Body of pancreas (tissue), 4 donors: Measurements from ENCODE around the gene LRRTM3. TPM values are rescaled to one million over a fixed set of nuclear protein-coding genes. Genes with fewer than 3 reads are reported as not detected.

ENCODE experiments used
- ATAC-seq: fragments of 150-250 bp; one replicate; pipeline ENCODE4 v1.9.1; 2016
- DNase-seq, 4 donors: peaks; one replicate each; pipeline ENCODE4 v3.0.0-alpha.2; 2019
- H3K27ac ChIP-seq, 4 donors: fragments of 200-600 bp; sonication (generic); 1 replicate in 3 of 4; 2 replicates in 1 of 4; pipeline versions ENCODE4 v1.5.1 to v1.6.1; 2016 to 2019; ENCODE audit warnings: mild to moderate bottlenecking in 1 of 4, mixed read lengths in 1 of 4, moderate library complexity in 1 of 4
- H3K27me3 ChIP-seq, 2 donors: fragments of 200-600 bp; sonication (generic); one replicate each; pipeline ENCODE4 v1.6.0; 2016; ENCODE audit warnings: mild to moderate bottlenecking in 1 of 2
- H3K36me3 ChIP-seq, 2 donors: fragments of 200-600 bp; sonication (generic); replicated peaks in 1 of 2; 2 replicates each; pipeline ENCODE4 v1.5.1; 2016; ENCODE audit warnings: low read depth in 2 of 2; ENCODE audit not compliant: insufficient read depth in 1 of 2
- H3K4me1 ChIP-seq: fragments of 200-600 bp; sonication (generic); one replicate; pipeline ENCODE4 v1.6.0; 2016
- H3K4me3 ChIP-seq, 2 donors: fragments of 200-600 bp; sonication (generic); 1 replicate in 1 of 2; 2 replicates in 1 of 2; pipeline ENCODE4 v1.5.1; 2016 to 2019
- H3K9me3 ChIP-seq, 3 donors: fragments of 200-600 bp; sonication (generic); 1 replicate in 2 of 3; 2 replicates in 1 of 3; pipeline ENCODE4 v1.5.1; 2016
- POLR2A ChIP-seq, 3 donors: fragments of 450-650 bp; IDR thresholded peaks; one replicate each; pipeline ENCODE4 v1.6.1; 2016; ENCODE audit warnings: antibody characterized with exemption in 3 of 3, mild to moderate bottlenecking in 2 of 3
- WGBS, 2 donors: methylation state at CpG; one replicate each; pipeline ENCODE4 v1.1.5; 2017; 5-methylcytosine and 5-hydroxymethylcytosine counted together
- intact Hi-C: fragments of 100-400 bp; cut with DNase I; formaldehyde crosslinking; loops from one replicate; pipeline ENCODE4 v1.15.1; 2023
- total RNA-seq, 2 donors: library from RNA; depleted of rRNA; stranded (reverse); fragments of >200 nt; gene quantifications; one replicate each; pipeline ENCODE4 v1.1.0, GENCODE V29; 2016
- TF ChIP-seq, protein P1 (sequence below), 7 experiments: fragments of 450-650 bp in 4 of 7; fragments of 200-600 bp in 3 of 7; sonication (generic) in 3 of 7; IDR thresholded peaks; one replicate each; pipeline ENCODE4 v1.5.1; 2016 to 2019; ENCODE audit warnings: antibody characterized with exemption in 7 of 7

LRRTM3 gene
- total RNA-seq, 2 donors from 2014 or later, result 1.3 TPM

DNA sequence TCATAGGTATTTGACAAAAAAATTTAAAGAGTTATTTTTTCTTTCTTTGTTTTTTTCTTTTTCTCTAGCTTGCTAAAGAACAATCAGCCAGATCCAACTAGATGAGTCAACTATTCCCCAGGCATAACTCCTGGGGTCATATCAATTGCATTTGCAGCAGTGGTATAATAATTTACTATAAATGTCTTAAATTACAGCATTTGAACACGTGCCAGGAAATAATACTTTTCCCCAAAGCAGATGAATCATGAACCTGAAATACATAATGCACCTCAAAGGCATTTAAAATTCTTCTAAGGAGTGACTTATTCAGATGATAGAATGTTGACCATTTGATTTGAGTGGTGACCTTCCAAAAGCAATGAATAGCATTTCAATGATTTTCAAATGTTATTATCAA is 190.1 kb downstream of the LRRTM3 start:
- Histone ChIP-seq H3K36me3 (no peaks in the 10 kb centered on the region), H3K9me3 (no peaks in the 10 kb centered on the region), H3K4me3 (no peak overlapping the region), H3K27ac (no peak overlapping the region), H3K27me3 (no peaks in the 10 kb centered on the region), H3K4me1 (peaks cover 6% of the 10 kb centered on the region)
- DNase-seq (no peak), ATAC-seq (no peak)
- 33 to 54% methylated on average over 1 of the region's 1 CpG for WGBS, 2 donors
- TF ChIP-seq, protein P1, sequence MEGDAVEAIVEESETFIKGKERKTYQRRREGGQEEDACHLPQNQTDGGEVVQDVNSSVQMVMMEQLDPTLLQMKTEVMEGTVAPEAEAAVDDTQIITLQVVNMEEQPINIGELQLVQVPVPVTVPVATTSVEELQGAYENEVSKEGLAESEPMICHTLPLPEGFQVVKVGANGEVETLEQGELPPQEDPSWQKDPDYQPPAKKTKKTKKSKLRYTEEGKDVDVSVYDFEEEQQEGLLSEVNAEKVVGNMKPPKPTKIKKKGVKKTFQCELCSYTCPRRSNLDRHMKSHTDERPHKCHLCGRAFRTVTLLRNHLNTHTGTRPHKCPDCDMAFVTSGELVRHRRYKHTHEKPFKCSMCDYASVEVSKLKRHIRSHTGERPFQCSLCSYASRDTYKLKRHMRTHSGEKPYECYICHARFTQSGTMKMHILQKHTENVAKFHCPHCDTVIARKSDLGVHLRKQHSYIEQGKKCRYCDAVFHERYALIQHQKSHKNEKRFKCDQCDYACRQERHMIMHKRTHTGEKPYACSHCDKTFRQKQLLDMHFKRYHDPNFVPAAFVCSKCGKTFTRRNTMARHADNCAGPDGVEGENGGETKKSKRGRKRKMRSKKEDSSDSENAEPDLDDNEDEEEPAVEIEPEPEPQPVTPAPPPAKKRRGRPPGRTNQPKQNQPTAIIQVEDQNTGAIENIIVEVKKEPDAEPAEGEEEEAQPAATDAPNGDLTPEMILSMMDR (IDR thresholded peaks at IDR 0.05), result no peak
- no peak for TF ChIP-seq POLR2A (IDR thresholded peaks at IDR 0.05)
- intact Hi-C loops, result no loop called here

DNA sequence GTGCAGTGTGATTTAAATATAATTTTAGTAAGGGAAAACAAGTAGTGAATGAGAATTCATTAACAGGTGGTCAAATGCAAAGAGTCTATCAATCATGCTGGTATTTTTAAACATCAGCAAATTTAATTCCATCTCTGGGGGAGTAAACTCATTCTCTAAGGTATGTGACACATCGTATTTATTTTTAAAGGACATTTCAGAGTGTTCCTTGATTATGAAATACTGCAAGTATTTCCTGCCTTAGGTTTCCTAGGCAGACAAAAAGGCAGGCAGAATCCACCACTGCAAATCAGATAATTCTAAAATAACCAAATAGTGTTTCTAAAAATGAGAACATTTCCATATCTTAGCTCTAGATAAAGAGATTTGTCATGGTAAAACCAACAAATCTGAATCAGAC is 193.8 kb downstream of the LRRTM3 start:
- Histone ChIP-seq H3K36me3 (no peaks in the 10 kb centered on the region), H3K27ac (no peak overlapping the region), H3K27me3 (no peaks in the 10 kb centered on the region), H3K9me3 (no peaks in the 10 kb centered on the region), H3K4me3 (no peak overlapping the region), H3K4me1 (peaks cover 5% of the 10 kb centered on the region)
- no peak for DNase-seq
- TF ChIP-seq POLR2A (IDR thresholded peaks at IDR 0.05), result no peak
- TF ChIP-seq, protein P1 (IDR thresholded peaks at IDR 0.05), result no peak
- no peak for ATAC-seq
- 31 to 39% methylated on average over 1 of the region's 1 CpG for WGBS, 2 donors
- intact Hi-C loops, result no loop called here

DNA sequence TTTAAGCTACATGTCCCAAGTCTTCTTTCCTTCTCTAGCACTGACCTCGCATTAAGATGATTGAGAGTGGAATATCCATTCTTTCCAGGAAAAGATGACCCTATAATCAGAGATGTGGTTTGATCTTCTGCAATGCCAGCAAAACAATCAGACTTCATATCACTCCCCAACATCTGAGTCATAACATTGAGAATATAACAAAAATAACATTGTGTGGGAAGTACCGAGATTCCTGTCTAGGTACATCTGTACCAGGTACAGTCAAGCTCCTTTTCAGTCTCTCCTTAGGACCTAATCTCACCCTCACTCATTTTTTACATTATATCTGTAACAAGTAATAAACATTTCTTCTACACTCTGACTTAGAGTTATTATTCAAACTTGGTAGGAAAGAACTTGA is 201.6 kb downstream of the LRRTM3 start:
- no peak overlapping the region for H3K4me3 ChIP-seq
- no peaks in the 10 kb centered on the region for H3K9me3 ChIP-seq
- no peaks in the 10 kb centered on the region for H3K4me1 ChIP-seq
- no peak overlapping the region for H3K27ac ChIP-seq
- 84 to 85% methylated on average over 2 of the region's 2 CpGs for WGBS, 2 donors
- intact Hi-C loops, result no loop called here
- DNase-seq, result no peak
- no peaks in the 10 kb centered on the region for H3K36me3 ChIP-seq
- no peaks in the 10 kb centered on the region for H3K27me3 ChIP-seq
- TF ChIP-seq, protein P1 (IDR thresholded peaks at IDR 0.05), result no peak
- no peak for TF ChIP-seq POLR2A (IDR thresholded peaks at IDR 0.05)
- ATAC-seq, result no peak

DNA sequence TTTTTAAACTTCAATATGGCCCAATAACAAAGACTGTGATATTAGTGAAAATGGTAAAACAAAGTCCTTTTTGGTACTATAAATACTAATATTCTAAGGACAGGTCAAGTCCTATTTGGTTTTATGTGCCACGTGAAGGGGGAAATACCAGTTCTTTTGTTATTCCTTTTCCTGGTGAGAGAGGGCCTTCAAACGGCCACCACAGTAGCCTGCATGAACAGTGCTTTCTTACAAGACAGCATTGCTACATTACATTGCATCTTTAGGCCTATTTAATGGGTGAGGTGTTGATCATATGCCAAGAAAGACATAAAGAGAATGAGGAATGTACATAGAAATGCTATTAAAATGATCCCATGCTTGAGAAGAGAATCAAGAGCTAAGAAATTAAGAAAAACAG is 214.8 kb downstream of the LRRTM3 start:
- no peak overlapping the region for H3K4me3 ChIP-seq
- no peak overlapping the region for H3K27ac ChIP-seq
- ATAC-seq, result no peak
- H3K27me3 ChIP-seq, result no peaks in the 10 kb centered on the region
- 50 to 56% methylated on average over 2 of the region's 2 CpGs for WGBS, 2 donors
- H3K9me3 ChIP-seq, result no peaks in the 10 kb centered on the region
- no peaks in the 10 kb centered on the region for H3K4me1 ChIP-seq
- H3K36me3 ChIP-seq, result no peaks in the 10 kb centered on the region
- no peak for DNase-seq
- intact Hi-C loops, result no loop called here
- no peak for TF ChIP-seq POLR2A (IDR thresholded peaks at IDR 0.05)
- TF ChIP-seq, protein P1 (IDR thresholded peaks at IDR 0.05), result no peak

DNA sequence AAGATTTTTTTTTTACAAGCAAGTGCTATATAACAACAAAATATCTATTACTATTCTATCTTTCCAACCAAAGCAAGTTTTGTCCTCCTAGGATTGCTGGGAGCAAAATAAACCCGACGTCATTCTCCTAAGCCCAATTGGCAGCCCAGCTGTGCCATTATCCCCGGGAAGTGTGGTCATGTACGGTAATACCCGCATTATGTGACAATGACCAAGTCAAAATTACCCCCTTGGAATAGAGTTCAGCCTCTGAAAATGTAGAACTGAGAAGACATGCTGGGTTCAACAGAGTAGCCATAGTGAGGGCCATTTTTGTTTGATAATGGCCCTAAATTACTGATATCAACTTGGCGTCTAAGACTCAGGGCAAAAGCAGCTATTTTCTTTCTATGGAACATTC is 215.5 kb downstream of the LRRTM3 start:
- WGBS, 2 donors, result 68 to 73% methylated on average over 6 of the region's 6 CpGs
- no peak for ATAC-seq
- no peak overlapping the region for H3K27ac ChIP-seq
- no peak for TF ChIP-seq POLR2A (IDR thresholded peaks at IDR 0.05)
- TF ChIP-seq, protein P1 (IDR thresholded peaks at IDR 0.05), result no peak
- H3K36me3 ChIP-seq, result no peaks in the 10 kb centered on the region
- H3K4me3 ChIP-seq, result no peak overlapping the region
- intact Hi-C loops, result no loop called here
- H3K9me3 ChIP-seq, result no peaks in the 10 kb centered on the region
- no peak for DNase-seq
- no peaks in the 10 kb centered on the region for H3K4me1 ChIP-seq
- no peaks in the 10 kb centered on the region for H3K27me3 ChIP-seq
